ENCODE results near the gene FSD2. TPM values are rescaled to one million over a fixed set of nuclear protein-coding genes. Genes with fewer than 3 reads are reported as not detected.
"Not testable (repeated sequence)": the region's sequence is repeated elsewhere in the genome, so short reads cannot be mapped to it uniquely, and the experiment has no call there.

FSD2 gene
- total RNA-seq, 2 donors from 2014 or later, result not detected

DNA sequence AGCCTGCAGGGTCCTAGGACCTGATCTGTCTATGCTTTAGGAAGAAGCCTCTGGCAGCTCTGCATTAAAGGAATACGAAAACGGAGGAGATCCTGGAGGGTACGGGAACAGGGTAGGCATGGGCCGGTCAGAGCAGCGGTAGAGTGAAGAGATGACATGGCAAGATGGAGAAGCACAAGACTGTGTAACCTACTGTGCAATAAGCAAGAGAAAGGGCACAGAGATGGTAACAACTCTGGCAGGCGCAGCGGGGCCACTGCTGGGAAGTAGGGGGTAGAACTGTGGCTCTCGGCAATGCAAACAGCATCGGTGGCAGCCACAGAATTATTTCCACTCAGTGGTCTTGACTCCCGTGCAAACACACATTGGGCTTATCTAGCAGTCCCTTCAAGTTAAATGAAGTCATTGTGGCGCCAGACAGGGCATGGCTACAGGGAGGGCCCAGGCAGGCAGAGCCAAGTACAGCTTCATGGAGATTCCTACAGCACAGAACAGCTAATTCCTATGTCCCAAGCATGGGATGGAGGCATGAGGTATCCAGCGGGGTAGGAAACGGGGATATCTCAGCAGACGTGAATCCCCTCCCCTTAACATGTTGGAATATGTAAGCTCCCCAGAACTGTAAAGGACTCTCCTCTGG, 32.3 kb upstream of the FSD2 start:
- peaks cover 6% of the 10 kb centered on the region for H3K9me3 Mint-ChIP-seq
- H3K27me3 Mint-ChIP-seq, result no peaks in the 10 kb centered on the region
- peaks cover 2% of the 10 kb centered on the region for H3K4me1 Mint-ChIP-seq
- no peak overlapping the region for H3K4me3 Mint-ChIP-seq
- H3K27ac Mint-ChIP-seq, result no peak overlapping the region
- no peak for ATAC-seq (replicated peaks)
- peaks cover 50% of the 10 kb centered on the region for H3K36me3 Mint-ChIP-seq (ENCODE audit: low read depth)

DNA sequence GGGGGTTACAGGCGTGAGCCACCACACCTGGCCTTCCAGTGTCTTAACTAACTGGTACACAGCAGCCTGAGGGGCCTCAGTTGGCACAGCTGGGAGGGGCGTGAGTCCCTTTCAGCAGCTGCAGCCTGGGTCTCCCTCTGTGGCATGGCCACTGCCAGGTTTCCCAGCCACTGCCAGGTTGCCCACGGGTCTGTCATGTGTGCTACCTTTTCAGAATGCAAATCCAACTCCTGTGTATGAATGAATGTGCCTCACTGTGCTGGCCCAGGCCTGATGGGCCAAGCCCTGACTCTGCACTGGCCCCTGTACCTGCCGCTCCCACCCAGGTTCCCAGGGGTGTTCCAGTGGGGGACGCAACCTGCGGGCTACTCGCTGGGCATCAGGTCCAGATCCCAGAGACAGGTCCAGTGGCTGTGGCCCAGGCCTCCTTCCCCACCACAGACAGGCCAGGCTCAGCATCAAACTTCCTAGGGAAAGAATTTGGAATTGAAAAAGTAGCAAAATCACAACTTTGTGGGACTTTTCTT, 29.6 kb upstream of the FSD2 start:
- no peak overlapping the region for H3K27ac Mint-ChIP-seq
- peaks cover 77% of the 10 kb centered on the region for H3K36me3 Mint-ChIP-seq (ENCODE audit: low read depth)
- H3K4me3 Mint-ChIP-seq, result no peak overlapping the region
- no peak for ATAC-seq (replicated peaks)
- no peaks in the 10 kb centered on the region for H3K27me3 Mint-ChIP-seq
- peaks cover 21% of the 10 kb centered on the region for H3K4me1 Mint-ChIP-seq
- peaks cover 6% of the 10 kb centered on the region for H3K9me3 Mint-ChIP-seq

DNA sequence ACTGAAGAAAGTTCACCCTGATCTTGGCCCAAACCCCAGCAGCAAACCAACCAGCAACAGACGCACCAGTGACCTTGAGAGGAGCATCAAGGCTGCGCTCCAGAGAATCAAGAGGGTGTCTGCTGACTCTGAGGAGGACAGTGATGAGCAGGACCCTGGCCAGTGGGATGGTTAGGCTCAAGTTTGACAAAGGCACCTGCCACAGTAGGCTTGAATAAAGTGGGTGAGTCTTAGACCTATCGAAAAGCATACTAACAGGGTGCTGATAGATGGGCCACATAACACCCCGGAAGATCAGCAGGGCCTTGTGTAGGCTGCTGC, 27.5 kb upstream of the FSD2 start:
- Mint-ChIP-seq H3K27me3 (no peaks in the 10 kb centered on the region), H3K9me3 (peaks cover 6% of the 10 kb centered on the region), H3K27ac (peak overlapping the region; percentile 93), H3K4me3 (peak overlapping the region; percentile 73), H3K4me1 (peaks cover 27% of the 10 kb centered on the region), H3K36me3 (ENCODE audit: low read depth) (peaks cover 99% of the 10 kb centered on the region)
- no peak for ATAC-seq (replicated peaks)

DNA sequence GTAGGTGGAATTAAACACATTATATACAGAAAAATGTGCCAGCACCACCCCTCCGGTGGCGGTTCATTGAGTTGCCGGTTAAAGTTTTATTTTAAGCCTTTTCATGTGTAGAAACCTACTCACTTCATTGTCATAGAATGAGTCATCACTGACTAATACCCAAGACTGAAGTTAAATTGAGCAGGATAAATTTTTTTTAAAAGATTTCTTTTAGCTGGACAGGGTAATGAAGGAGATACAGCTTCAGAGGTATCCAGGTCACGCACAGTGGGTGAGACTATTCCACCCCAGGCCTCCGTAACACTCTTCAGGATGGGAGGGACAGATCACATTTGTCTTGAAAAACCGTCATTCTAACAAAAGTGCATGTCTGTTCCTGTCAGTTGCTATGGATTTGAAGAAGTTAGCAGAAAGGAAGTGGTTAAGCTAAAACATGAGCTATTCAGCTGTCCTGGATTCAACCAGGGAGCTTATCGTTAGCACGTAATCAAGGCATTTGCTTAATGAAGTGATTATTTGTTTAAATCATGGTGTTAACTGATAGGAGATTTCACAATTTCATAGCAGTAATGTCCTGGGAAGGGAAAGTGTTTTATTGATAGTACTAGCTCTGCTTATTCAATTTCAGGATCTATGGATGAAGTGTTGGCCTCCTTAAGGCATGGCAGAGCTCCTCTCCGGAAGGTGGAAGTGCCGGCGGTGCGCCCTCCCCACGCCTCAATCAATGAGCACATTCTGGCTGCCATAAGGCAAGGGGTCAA, 26.9 kb upstream of the FSD2 start:
- Mint-ChIP-seq H3K4me3 (peak overlapping the region; percentile 73), H3K9me3 (peaks cover 2% of the 10 kb centered on the region), H3K27ac (peak overlapping the region; percentile 93), H3K4me1 (peaks cover 32% of the 10 kb centered on the region), H3K27me3 (no peaks in the 10 kb centered on the region), H3K36me3 (ENCODE audit: low read depth) (peaks cover 100% of the 10 kb centered on the region)
- peak; percentile 88 for ATAC-seq (replicated peaks)

DNA sequence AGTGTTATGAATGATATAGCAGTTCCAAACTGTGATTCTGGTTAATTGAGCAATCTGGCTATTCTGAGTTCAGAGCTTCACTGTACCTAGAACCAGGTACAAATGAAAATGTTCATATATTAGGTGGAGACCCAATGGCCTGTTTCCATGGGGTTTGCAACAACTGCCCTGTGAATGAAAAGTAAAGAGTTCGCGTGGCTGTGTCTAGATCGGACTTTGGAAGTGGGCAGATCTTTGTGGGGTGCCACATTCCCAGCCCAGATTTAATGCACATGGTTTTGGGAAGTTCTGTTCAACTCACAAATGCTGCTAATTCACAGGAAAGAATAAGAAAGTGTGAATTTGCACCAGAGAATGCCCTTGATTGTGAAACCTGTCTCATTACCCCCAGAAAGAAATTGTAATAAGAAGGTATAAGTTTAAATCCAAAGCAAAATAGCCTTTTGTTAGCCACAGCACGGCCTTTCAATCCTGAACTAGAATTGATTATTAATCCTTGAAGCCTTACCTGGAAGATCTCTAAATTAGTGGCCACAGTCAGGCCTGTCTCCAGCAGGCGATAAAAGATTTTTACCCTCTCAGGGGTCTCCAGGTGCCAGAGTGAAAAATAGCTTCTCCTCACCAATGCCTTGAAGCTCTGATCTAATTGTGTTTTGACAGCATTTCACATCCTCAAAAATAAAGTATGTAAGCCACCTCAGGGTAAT, 26.2 kb upstream of the FSD2 start:
- ATAC-seq (replicated peaks), result no peak
- Mint-ChIP-seq H3K27ac (peak overlapping the region; percentile 93), H3K36me3 (ENCODE audit: low read depth) (peaks cover 100% of the 10 kb centered on the region), H3K9me3 (no peaks in the 10 kb centered on the region), H3K27me3 (no peaks in the 10 kb centered on the region), H3K4me3 (peak overlapping the region; percentile 73), H3K4me1 (peaks cover 33% of the 10 kb centered on the region)

DNA sequence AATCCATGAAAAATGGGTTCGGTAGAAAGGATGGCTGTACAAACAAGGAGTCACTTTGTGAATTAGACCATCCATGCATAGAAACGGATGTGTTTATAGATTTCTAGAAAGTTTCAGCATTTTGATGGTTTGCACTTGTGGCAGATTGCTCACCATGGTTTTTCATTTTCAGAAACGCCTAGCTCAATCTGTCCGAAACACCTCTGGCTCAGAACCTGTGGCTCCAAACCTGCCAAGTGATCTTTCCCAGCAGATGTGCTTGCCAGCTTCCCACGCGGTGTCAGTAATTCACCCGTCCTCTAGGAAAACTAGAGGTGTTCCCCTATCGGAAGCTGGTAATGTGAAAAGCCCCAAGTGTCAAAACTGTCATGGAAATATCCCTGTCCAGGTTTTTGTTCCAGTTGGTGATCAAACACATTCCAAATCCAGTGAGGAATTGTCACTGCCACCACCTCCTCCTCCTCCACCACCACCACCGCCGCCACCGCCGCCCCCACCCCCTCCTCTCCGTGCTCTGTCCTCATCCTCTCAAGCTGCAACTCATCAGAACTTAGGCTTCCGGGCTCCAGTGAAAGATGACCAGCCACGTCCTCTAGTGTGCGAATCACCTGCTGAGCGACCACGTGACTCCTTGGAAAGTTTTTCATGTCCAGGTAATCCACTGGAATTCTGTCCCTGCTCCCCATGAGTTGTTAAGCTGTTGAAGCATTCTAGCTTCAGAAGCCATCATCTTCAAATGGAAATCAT, 24.7 kb upstream of the FSD2 start:
- peaks cover 100% of the 10 kb centered on the region for H3K36me3 Mint-ChIP-seq (ENCODE audit: low read depth)
- H3K27ac Mint-ChIP-seq, result peak overlapping the region; percentile 33
- no peaks in the 10 kb centered on the region for H3K9me3 Mint-ChIP-seq
- H3K4me1 Mint-ChIP-seq, result peaks cover 33% of the 10 kb centered on the region
- no peak overlapping the region for H3K4me3 Mint-ChIP-seq
- peak; percentile 68 for ATAC-seq (replicated peaks)
- no peaks in the 10 kb centered on the region for H3K27me3 Mint-ChIP-seq

DNA sequence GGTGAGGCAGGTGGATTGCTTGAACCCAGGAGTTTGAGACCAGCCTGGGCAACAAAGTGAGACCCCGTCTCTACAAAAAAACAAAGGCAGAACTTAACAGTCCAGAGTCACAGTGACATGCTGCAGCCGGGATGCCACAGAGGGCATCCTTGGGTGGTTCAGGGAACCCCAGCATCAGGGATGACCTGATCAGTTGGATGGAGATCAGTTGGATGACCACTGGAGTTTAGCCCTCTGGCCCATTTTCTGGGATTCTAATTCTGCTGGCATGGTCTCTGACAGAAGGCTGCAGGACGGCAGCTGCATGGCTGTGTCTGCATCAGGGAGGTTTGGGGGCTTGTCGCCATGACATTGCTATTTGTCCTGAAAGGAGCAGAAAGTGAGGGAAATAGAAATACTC, 23.4 kb upstream of the FSD2 start:
- H3K27ac Mint-ChIP-seq, result no peak overlapping the region
- no peaks in the 10 kb centered on the region for H3K9me3 Mint-ChIP-seq
- peaks cover 33% of the 10 kb centered on the region for H3K4me1 Mint-ChIP-seq
- H3K27me3 Mint-ChIP-seq, result no peaks in the 10 kb centered on the region
- peaks cover 99% of the 10 kb centered on the region for H3K36me3 Mint-ChIP-seq (ENCODE audit: low read depth)
- no peak overlapping the region for H3K4me3 Mint-ChIP-seq
- ATAC-seq (replicated peaks), result no peak

DNA sequence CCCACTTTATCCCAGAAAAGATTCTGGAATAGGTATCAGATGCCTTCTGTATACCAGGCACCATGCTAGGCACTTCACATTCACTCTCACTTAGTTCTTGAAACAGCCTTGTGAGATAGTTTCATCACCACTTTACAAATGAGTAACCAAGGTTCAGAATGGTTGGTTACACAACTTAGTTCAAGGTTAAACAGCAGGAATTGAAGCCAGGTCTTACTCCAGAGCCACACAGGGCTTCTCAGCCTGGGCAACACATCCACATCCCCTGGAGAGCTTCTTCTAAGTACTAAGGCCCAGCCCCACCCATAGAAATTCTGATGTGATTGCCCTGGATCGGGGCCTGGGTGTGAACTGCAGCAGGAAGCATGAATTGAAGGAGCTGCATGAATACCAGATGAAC, 22.2 kb upstream of the FSD2 start:
- Mint-ChIP-seq H3K4me3 (no peak overlapping the region), H3K4me1 (peaks cover 30% of the 10 kb centered on the region), H3K27me3 (no peaks in the 10 kb centered on the region), H3K36me3 (ENCODE audit: low read depth) (peaks cover 94% of the 10 kb centered on the region), H3K9me3 (no peaks in the 10 kb centered on the region), H3K27ac (no peak overlapping the region)
- peak; percentile 36 for ATAC-seq (replicated peaks)

DNA sequence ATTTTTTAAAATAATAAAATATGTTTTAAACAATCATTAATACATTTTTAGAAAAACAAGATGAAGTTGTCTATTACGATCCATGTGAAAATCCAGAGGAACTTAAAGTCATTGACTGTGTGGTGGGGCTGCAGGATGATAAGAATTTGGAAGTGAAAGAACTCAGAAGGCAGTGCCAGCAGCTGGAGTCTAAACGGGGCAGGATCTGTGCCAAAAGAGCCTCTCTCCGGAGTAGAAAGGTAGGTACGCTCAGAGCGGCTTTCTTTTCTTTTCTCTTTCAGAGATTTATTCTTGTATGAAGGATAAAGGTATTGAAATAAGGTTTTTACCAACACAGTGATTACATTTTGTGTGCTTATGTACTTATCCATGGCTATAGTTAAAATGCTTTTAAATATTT, 17.2 kb upstream of the FSD2 start:
- no peak overlapping the region for H3K4me3 Mint-ChIP-seq
- H3K27me3 Mint-ChIP-seq, result no peaks in the 10 kb centered on the region
- H3K9me3 Mint-ChIP-seq, result no peaks in the 10 kb centered on the region
- no peak for ATAC-seq (replicated peaks)
- peaks cover 4% of the 10 kb centered on the region for H3K4me1 Mint-ChIP-seq
- no peak overlapping the region for H3K27ac Mint-ChIP-seq
- peaks cover 92% of the 10 kb centered on the region for H3K36me3 Mint-ChIP-seq (ENCODE audit: low read depth)

DNA sequence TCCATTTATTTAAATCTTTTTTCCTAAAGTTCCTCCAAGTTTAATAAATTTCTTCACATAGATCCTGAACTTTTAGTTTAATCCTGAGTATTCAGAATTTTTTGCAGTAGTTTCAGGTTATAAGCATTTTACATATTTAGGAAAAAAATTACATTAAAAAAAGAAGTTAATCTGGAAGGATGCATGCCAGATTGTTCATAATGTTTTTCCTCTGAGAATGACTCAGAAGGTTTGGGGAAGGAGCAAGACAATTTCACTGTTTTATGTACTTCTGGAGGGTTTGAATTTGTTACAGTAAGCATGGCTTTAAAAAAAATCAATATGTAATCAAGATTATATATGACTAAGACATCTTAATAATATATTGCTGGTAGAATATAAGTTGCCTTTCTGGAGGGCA, 16.0 kb upstream of the FSD2 start:
- not testable (repeated sequence) for H3K4me1 Mint-ChIP-seq; H3K27ac Mint-ChIP-seq; H3K4me3 Mint-ChIP-seq; H3K9me3 Mint-ChIP-seq; ATAC-seq (replicated peaks); H3K27me3 Mint-ChIP-seq
- H3K36me3 Mint-ChIP-seq (ENCODE audit: low read depth), result peaks cover 90% of the 10 kb centered on the region

DNA sequence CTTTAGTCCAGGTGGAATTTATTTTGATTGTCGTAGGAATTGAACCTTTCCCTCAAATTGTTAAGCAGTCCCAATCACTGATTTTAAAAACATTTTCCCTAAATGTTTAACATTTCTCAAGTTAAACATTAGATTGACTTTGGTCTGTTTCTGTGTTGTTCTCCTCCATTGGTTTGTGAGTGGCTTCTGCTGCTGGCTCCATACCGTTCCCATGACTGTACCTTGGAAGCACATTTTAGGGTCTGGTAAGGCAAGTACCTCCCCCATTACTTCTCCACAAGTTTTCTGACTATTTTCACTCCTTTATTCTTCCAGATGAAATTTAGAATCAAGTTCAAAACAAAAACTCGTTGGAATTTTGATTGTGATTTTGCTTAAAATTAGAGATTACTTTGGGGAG, 15.5 kb upstream of the FSD2 start:
- not testable (repeated sequence) for ATAC-seq (replicated peaks); H3K4me1 Mint-ChIP-seq; H3K4me3 Mint-ChIP-seq; H3K9me3 Mint-ChIP-seq; H3K27me3 Mint-ChIP-seq; H3K27ac Mint-ChIP-seq
- H3K36me3 Mint-ChIP-seq (ENCODE audit: low read depth), result peaks cover 90% of the 10 kb centered on the region

DNA sequence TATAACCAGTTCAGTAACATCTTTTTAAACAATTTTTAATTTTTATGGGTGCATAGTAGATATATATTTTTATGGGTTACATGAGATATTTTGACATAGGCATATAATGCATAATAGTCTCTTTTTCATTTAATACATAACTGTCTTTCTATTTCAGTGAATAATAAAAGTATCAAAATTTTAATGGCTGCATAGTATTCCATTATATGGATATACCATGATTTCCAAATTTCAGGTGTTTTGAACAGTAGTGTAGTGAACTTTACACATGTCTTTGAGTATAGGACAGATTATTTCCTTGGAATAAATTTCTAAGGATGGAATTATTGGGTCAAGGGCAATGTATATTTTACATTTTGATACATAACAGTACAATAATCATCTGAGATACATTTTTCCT, 14.3 kb upstream of the FSD2 start:
- Mint-ChIP-seq H3K9me3 (no peaks in the 10 kb centered on the region), H3K4me1 (peaks cover 7% of the 10 kb centered on the region), H3K36me3 (ENCODE audit: low read depth) (peaks cover 90% of the 10 kb centered on the region), H3K27ac (no peak overlapping the region), H3K27me3 (no peaks in the 10 kb centered on the region), H3K4me3 (no peak overlapping the region)
- no peak for ATAC-seq (replicated peaks)

DNA sequence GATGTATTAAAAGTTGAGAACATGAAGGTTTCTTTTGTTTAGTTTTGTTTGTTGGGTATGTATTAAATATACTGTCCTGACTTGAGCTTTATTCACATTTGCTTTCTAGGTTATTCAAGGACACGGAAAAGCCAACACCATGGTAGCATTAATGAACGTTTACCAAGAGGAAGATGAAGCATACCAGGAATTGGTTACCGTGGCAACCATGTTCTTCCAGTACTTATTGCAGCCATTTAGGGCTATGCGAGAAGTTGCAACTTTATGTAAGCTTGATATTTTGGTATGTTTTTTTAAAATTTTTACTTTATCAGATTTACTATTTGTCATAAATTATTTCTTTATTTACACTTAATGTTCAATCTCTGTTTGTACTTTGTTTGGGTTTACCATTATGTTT, 7.1 kb upstream of the FSD2 start:
- H3K4me1 Mint-ChIP-seq, result peaks cover 29% of the 10 kb centered on the region
- H3K36me3 Mint-ChIP-seq (ENCODE audit: low read depth), result peaks cover 70% of the 10 kb centered on the region
- H3K4me3 Mint-ChIP-seq, result peak overlapping the region; percentile 88

DNA sequence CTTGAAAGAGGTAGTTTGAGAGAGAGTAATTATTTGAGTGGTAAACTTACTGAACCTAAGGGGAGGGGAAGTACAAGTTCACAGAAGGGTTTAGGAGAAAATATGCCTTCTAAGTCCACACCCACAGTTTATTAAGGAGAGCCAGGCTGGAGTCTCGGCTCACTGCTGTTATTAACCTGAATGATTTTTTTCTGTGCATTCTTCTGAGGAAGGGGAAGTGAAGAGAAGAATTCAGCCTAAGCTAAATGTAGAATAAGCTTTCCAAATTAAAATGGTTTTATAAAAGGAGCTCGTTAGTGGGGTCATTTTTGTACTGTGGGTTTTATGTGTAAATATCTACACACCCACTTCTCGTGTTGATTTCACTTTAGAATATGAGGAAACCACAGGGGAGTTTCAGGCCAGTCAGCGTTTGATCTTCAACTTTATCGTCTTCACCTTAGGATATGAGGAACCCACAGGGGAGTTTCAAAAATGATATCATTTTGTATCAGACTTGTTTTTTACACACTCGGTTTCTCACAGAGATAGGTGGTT, 5.1 kb upstream of the FSD2 start:
- Mint-ChIP-seq H3K27me3 (no peaks in the 10 kb centered on the region), H3K27ac (peak overlapping the region; percentile 91), H3K4me1 (peaks cover 23% of the 10 kb centered on the region), H3K36me3 (ENCODE audit: low read depth) (peaks cover 52% of the 10 kb centered on the region), H3K9me3 (no peaks in the 10 kb centered on the region), H3K4me3 (peak overlapping the region; percentile 88)
- ATAC-seq (replicated peaks), result peak; percentile 15

More for the DNA sequence above, 7.1 kb upstream of the FSD2 start:
- Mint-ChIP-seq H3K27me3 (no peaks in the 10 kb centered on the region), H3K9me3 (no peaks in the 10 kb centered on the region), H3K27ac (peak overlapping the region; percentile 25)
- no peak for ATAC-seq (replicated peaks)

Measured in activated T-helper 17 cell treated with anti-CD3 and anti-CD28 coated beads, Interleukin-2, amount 50 U/mL, for 72 hours (primary cell).